GM23338 (cell line): ENCODE measurements around the gene SMIM22. TPM values are rescaled to one million over a fixed set of nuclear protein-coding genes. Genes with fewer than 3 reads are reported as not detected.

Experiments used
- ATAC-seq: fragments of 200-7000 bp; cut with Tn5 transposase; 3 replicates; pipeline ENCODE4 v1.9.1; 2020
- DNase-seq: peaks from one replicate; pipeline ENCODE4 v3.0.0-alpha.2; 2015; ENCODE audit warnings: low spot score
- H2AFZ ChIP-seq: fragments of 200-600 bp; sonication (generic); 2 replicates; pipeline ENCODE4 v1.8.0; 2016; ENCODE audit warnings: antibody characterized with exemption, mild to moderate bottlenecking, moderate library complexity
- H3F3A ChIP-seq: fragments of 200-600 bp; sonication (generic); replicated peaks from 2 replicates; pipeline ENCODE4 v1.8.0; 2017; ENCODE audit warnings: antibody characterized with exemption, mixed run types, low read depth
- H3K27ac ChIP-seq: fragments of 200-600 bp; sonication (generic); 2 replicates; pipeline ENCODE4 v1.6.1; 2016; ENCODE audit warnings: low read depth
- H3K27me3 ChIP-seq: fragments of 200-600 bp; sonication (generic); 2 replicates; pipeline ENCODE4 v1.8.0; 2016; ENCODE audit warnings: mild to moderate bottlenecking, mixed run types, moderate library complexity; ENCODE audit not compliant: insufficient read depth
- H3K36me3 ChIP-seq: fragments of 200-600 bp; sonication (generic); 2 replicates; pipeline ENCODE4 v1.8.0; 2016; ENCODE audit warnings: mild to moderate bottlenecking; ENCODE audit not compliant: insufficient read depth
- H3K4me1 ChIP-seq: fragments of 200-600 bp; sonication (generic); 2 replicates; pipeline ENCODE4 v1.8.0; 2016; ENCODE audit warnings: mild to moderate bottlenecking, moderate library complexity; ENCODE audit not compliant: insufficient read depth
- H3K4me2 ChIP-seq: fragments of 200-600 bp; sonication (generic); 2 replicates; pipeline ENCODE4 v1.7.1; 2017; ENCODE audit warnings: mixed run types
- H3K4me3 ChIP-seq: fragments of 200-600 bp; sonication (generic); 2 replicates; pipeline ENCODE4 v1.6.1; 2016; ENCODE audit warnings: mixed run types
- H3K79me2 ChIP-seq: fragments of 200-600 bp; sonication (generic); replicated peaks from 2 replicates; pipeline ENCODE4 v1.8.0; 2017; ENCODE audit warnings: mild to moderate bottlenecking; ENCODE audit not compliant: insufficient read depth
- H3K9me2 ChIP-seq: fragments of 200-600 bp; sonication (generic); 2 replicates; pipeline ENCODE4 v1.8.0; 2017; ENCODE audit not compliant: insufficient read depth
- H4K20me1 ChIP-seq: fragments of 200-600 bp; sonication (generic); replicated peaks from 2 replicates; pipeline ENCODE4 v1.8.0; 2017; ENCODE audit warnings: mild to moderate bottlenecking; ENCODE audit not compliant: insufficient read depth
- H3K27ac Mint-ChIP-seq: 2 replicates; pipeline ENCODE4 v1.8.0; 2020; ENCODE audit warnings: inconsistent platforms, mild to moderate bottlenecking, moderate library complexity, mixed read lengths
- H3K27me3 Mint-ChIP-seq: 3 replicates; pipeline ENCODE4 v1.8.0; 2022; ENCODE audit warnings: low read depth, mild to moderate bottlenecking, moderate library complexity, mixed read lengths, inconsistent platforms; ENCODE audit not compliant: insufficient read depth, poor library complexity
- H3K36me3 Mint-ChIP-seq: 3 replicates; pipeline ENCODE4 v1.8.0; 2021; ENCODE audit warnings: low read depth, mild to moderate bottlenecking, inconsistent platforms, moderate library complexity, mixed read lengths
- H3K4me1 Mint-ChIP-seq: 3 replicates; pipeline ENCODE4 v1.8.0; 2020; ENCODE audit warnings: mild to moderate bottlenecking, inconsistent platforms, mixed read lengths
- H3K4me3 Mint-ChIP-seq: 3 replicates; pipeline ENCODE4 v1.8.0; 2021; ENCODE audit warnings: moderate library complexity, mild to moderate bottlenecking, inconsistent platforms, mixed read lengths
- H3K9me3 Mint-ChIP-seq: 3 replicates; pipeline ENCODE4 v1.8.0; 2020; ENCODE audit warnings: moderate library complexity, mild to moderate bottlenecking, inconsistent platforms, mixed read lengths
- CREB1 ChIP-seq: fragments of 250-450 bp; sonication (Bioruptor Pico); IDR thresholded peaks from 2 replicates; pipeline ENCODE4 v1.5.0; 2020; ENCODE audit warnings: low read depth, mild to moderate bottlenecking, moderate library complexity
- EZH2 ChIP-seq: fragments of 200-600 bp; sonication (generic); IDR thresholded peaks from one replicate; pipeline ENCODE4 v1.8.0; 2017; ENCODE audit warnings: antibody characterized with exemption, mild to moderate bottlenecking, low read depth; ENCODE audit not compliant: unreplicated experiment
- EZH2phosphoT487 ChIP-seq: fragments of 200-600 bp; sonication (generic); IDR thresholded peaks from one replicate; pipeline ENCODE4 v1.8.1; 2018; ENCODE audit warnings: antibody characterized with exemption; ENCODE audit not compliant: unreplicated experiment
- JUNB ChIP-seq: IDR thresholded peaks from one replicate; pipeline ENCODE4 v1.6.1; 2016; ENCODE audit warnings: antibody characterized with exemption; ENCODE audit not compliant: unreplicated experiment
- NANOG ChIP-seq: IDR thresholded peaks from 2 replicates; pipeline ENCODE4 v1.6.1; 2016; ENCODE audit warnings: antibody characterized with exemption, borderline replicate concordance
- STAT1 ChIP-seq: IDR thresholded peaks from one replicate; pipeline ENCODE4 v1.6.1; 2016; ENCODE audit warnings: antibody characterized with exemption; ENCODE audit not compliant: unreplicated experiment
- ZNF331 ChIP-seq: fragments of 250-450 bp; sonication (Bioruptor Pico); IDR thresholded peaks from 2 replicates; pipeline ENCODE4 v1.5.0; 2020; ENCODE audit warnings: low read depth, mild to moderate bottlenecking, moderate library complexity
- ZNF462 ChIP-seq: fragments of 250-450 bp; sonication (Bioruptor Pico); IDR thresholded peaks from 2 replicates; pipeline ENCODE4 v1.5.0; 2020; ENCODE audit warnings: mild to moderate bottlenecking, moderate library complexity
- polyA plus RNA-seq: library from polyadenylated mRNA; unstranded; fragments of >200 nt; fragmentation: Nextera tagmentation; extraction: Ambion mirVana; gene quantifications from 2 replicates; pipeline ENCODE4 v1.2.1, GENCODE V29; 2016
- total RNA-seq: library from RNA; depleted of rRNA; stranded (reverse); fragments of >200 nt; shearing (Covaris generic); gene quantifications from 2 replicates; pipeline ENCODE4 v1.2.3, GENCODE V29; 2014

SMIM22 gene
- total and polyA plus RNA-seq, 2 experiments from 2014 or later: 1.4 TPM; not detected in 1

DNA sequence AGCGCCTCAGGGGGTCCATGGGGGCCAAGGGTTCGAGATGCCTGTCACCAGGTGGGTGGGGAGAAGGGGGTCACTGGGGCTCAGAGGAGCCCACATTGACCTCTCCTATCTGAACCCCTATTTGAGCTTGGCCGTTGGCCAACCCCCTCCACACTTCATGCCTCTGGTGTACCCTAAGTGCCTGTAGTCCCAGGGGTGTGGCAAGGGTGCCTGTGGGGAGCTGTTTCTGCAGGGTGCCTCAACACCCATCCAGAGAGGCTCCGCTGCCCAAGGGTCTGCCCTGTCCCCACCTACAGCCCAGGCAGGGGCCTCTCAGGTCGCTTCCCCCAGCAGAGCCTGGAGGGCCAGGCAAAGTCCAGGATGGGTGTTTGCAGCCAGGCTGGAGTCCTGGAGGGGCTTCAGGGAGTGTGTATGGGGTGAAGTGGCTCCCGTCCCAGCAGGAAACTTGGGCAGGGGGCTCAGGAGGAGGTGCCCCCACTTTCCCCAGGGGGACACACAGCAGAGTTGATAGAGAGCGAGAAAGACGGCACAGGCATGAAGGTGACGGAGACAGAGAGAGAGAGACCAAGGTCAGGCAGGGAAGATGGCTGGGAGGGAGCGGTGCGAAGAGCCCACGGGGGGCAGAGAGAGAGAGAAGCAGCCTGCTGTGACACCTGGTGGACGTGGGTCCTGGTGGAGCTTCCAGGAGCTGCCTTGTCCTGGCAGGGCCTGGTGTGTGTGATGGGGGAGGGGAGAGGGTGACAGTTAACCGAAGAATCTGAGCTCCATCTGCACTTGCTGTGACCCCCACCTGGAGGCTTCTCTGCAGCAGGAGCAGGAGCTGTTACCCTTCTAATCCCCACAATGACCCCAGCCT is 7.3 kb upstream of the SMIM22 start, which contains the start of gene SEPTIN12:
Gene SEPTIN12 (minus strand): TSS at position 719 of the 856 bp plus-strand sequence. CDS start 700 bp downstream, at position 19.
- H3K4me1 ChIP-seq: peaks cover 12% of the 10 kb centered on the region; the same call in 1 of the 2 replicates
- no peak for TF ChIP-seq STAT1
- no peaks in the 10 kb centered on the region for H3K27me3 ChIP-seq
- H3F3A ChIP-seq: no peaks in the 10 kb centered on the region
- peaks cover 18% of the 10 kb centered on the region for H3K27me3 Mint-ChIP-seq
- H2AFZ ChIP-seq: peak within 1 kb of the TSS; percentile 87
- peak; percentile 32 for DNase-seq
- peak; percentile 65 for ATAC-seq
- H3K4me2 ChIP-seq: no peak within 1 kb of the TSS
- no peaks in the 10 kb centered on the region for H4K20me1 ChIP-seq
- peaks cover 2% of the 10 kb centered on the region; the same call in 2 of the 3 replicates for H3K9me3 Mint-ChIP-seq
- peaks cover 19% of the 10 kb centered on the region for H3K36me3 Mint-ChIP-seq
- no peak within 1 kb of the TSS for H3K4me3 ChIP-seq
- no peak within 1 kb of the TSS; the same call in 2 of the 3 replicates for H3K4me3 Mint-ChIP-seq
- H3K4me1 Mint-ChIP-seq: peaks cover 13% of the 10 kb centered on the region
- no peaks in the 10 kb centered on the region for H3K79me2 ChIP-seq
- H3K27ac Mint-ChIP-seq: peak within 1 kb of the TSS; percentile 87; the same call in 1 of the 2 replicates
- H3K27ac ChIP-seq: no peak within 1 kb of the TSS
- no peaks in the 10 kb centered on the region for H3K9me2 ChIP-seq
- H3K36me3 ChIP-seq: no peaks in the 10 kb centered on the region

- Histone ChIP-seq H3K27ac (no peak overlapping the region), H3K79me2 (no peaks in the 10 kb centered on the region), H4K20me1 (no peaks in the 10 kb centered on the region), H2AFZ (peak overlapping the region; percentile 87), H3K4me1 (peaks cover 12% of the 10 kb centered on the region; the same call in 1 of the 2 replicates), H3K27me3 (no peaks in the 10 kb centered on the region), H3K4me3 (no peak overlapping the region), H3K36me3 (no peaks in the 10 kb centered on the region), H3K9me2 (no peaks in the 10 kb centered on the region), H3K4me2 (no peak overlapping the region), H3F3A (no peaks in the 10 kb centered on the region; the same call in 1 of the 2 replicates)
- ATAC-seq (no peak; the same call in 2 of the 3 replicates), DNase-seq (no peak)
- H3K27ac Mint-ChIP-seq: no peak overlapping the region
- H3K27me3 Mint-ChIP-seq: peaks cover 16% of the 10 kb centered on the region
- TF ChIP-seq NANOG: no peak
- H3K36me3 Mint-ChIP-seq: peaks cover 13% of the 10 kb centered on the region
- peaks cover 2% of the 10 kb centered on the region; the same call in 2 of the 3 replicates for H3K9me3 Mint-ChIP-seq
- H3K4me1 Mint-ChIP-seq: peaks cover 13% of the 10 kb centered on the region
- H3K4me3 Mint-ChIP-seq: no peak overlapping the region
Measured at GRCh38 chr16:4788489-4788889, 6.7 kb upstream of the SMIM22 start.

- H4K20me1 ChIP-seq: no peaks in the 10 kb centered on the region
- Mint-ChIP-seq H3K4me3 (no peak overlapping the region), H3K4me1 (peaks cover 13% of the 10 kb centered on the region), H3K36me3 (peaks cover 11% of the 10 kb centered on the region), H3K9me3 (peaks cover 2% of the 10 kb centered on the region; the same call in 2 of the 3 replicates), H3K27me3 (peaks cover 16% of the 10 kb centered on the region), H3K27ac (no peak overlapping the region)
- H3K4me2 ChIP-seq: no peak overlapping the region
- no peaks in the 10 kb centered on the region for H3K79me2 ChIP-seq
- ATAC-seq (no peak), DNase-seq (no peak)
- peak overlapping the region; percentile 87 for H2AFZ ChIP-seq
- no peaks in the 10 kb centered on the region for H3K27me3 ChIP-seq
- H3F3A ChIP-seq: no peaks in the 10 kb centered on the region; the same call in 1 of the 2 replicates
- no peaks in the 10 kb centered on the region for H3K9me2 ChIP-seq
- no peak overlapping the region for H3K27ac ChIP-seq
- H3K36me3 ChIP-seq: no peaks in the 10 kb centered on the region
- peaks cover 12% of the 10 kb centered on the region; the same call in 1 of the 2 replicates for H3K4me1 ChIP-seq
- H3K4me3 ChIP-seq: no peak overlapping the region
- TF ChIP-seq ZNF331 (CRISPR knock-in tag): no peak
- TF ChIP-seq ZNF462: no peak
- no peak for TF ChIP-seq EZH2
- TF ChIP-seq JUNB: no peak
- TF ChIP-seq CREB1 (CRISPR knock-in tag): no peak
- TF ChIP-seq EZH2phosphoT487: no peak
- TF ChIP-seq NANOG: no peak
Measured at GRCh38 chr16:4788910-4789309, 6.3 kb upstream of the SMIM22 start.
